HG03457 (cell line): ENCODE data around the gene ATP5PD.

Experiments used
- ATAC-seq: cut with Tn5 transposase; IDR thresholded peaks from one replicate; pipeline ENCODE4 v1.9.1; 2021; ENCODE audit warnings: moderate number of reproducible peaks; ENCODE audit not compliant: unreplicated experiment

ATP5PD gene

GRCh38 chr17:75001915-75002843 is 44.6 kb downstream of the ATP5PD start:
- no peak for ATAC-seq

DNA sequence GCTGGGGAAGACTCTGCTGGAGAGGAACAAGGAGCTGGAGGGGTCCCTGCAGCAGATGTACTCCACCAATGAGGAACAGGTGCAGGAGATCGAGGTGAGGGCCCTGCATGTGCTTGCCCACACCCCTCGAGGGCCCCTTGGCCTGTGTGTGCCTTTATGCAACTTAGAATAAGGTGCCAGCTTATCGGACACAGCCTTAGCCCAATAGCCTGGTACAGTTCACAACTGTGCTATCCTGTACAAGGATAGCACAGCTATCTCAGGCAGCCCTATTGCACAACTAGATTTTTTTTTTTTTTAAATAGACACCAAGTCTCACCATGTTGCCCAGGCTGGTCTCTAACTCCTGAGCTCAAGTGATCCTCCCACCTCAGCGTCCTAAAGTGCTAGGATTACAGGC is 47.2 kb downstream of the ATP5PD start:
- ATAC-seq, result no peak

DNA sequence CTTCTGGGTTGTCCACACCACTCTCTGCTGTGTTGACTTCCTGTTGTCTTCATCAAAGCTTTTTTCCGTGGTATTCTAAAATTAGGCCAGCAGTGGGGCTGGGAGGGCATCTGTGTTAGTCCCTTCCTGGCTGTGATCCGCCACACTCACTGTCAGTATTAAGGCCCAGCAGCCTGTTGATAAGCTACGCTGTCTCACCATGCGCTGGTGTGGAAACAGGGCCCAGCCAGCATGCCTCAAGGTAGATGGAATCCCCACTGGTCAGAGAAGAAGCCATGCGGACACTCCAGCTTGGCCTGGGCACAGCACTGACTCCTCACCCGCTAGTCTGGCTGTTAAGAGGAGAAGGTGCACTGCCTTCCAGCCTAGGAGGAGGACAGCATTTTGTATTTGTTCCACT is 48.0 kb downstream of the ATP5PD start:
- no peak for ATAC-seq

DNA sequence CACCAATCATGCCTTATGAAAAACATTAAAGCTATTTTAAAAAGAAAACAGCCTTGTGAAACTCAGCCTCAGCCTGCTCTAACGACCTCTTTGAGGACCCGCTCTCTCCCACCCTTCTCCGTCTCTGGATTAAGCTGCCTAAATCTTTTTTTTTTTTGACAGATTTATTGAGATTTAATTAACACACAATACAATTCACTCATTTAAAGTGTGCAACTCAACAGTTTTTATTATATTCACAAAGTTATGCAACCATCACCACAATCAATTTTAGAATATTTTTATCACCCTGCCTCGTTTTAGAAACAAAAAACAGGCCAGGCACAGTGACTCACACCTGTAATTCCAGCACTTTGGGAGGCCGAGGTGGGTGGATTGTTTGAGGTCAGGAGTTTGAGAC is 50.9 kb downstream of the ATP5PD start:
- no peak for ATAC-seq

GRCh38 chr17:74994440-74994839 is 52.3 kb downstream of the ATP5PD start:
- ATAC-seq, result no peak

DNA sequence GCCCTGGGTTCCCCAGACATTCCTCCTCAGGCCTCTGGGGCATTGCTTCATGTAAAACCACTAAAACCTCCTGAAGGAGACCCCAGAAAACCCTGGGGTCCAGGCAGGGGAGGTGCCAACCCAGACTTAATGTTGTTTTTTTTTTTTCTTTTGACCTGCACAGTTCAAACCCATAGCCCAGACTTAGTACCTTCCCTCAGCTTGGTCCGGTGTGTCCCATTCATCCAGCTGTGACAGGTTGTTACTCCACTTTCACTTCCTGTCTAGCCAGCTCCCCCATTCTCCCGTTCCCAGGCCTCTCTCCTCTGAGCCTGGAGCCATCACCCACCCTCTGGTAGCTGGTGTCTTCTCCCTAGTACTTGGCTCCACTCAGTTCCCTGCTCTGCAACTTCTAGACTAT is 54.5 kb downstream of the ATP5PD start:
- no peak for ATAC-seq

- ATAC-seq, result no peak
Measured at GRCh38 chr17:74990581-74991105, 56.1 kb downstream of the ATP5PD start.
